Esophagus squamous epithelium (tissue), 5 donors: ENCODE results near the gene ARHGEF12. TPM values are rescaled to one million over a fixed set of nuclear protein-coding genes. Genes with fewer than 3 reads are reported as not detected.

Experiments used
- DNase-seq: peaks from one replicate; lab custom pipeline; 2025; lab: John Stamatoyannopoulos, UW
- H3K27ac ChIP-seq, 4 donors: fragments of 200-600 bp; sonication (generic); one replicate each; pipeline ENCODE4 v1.5.1; 2016 to 2019; ENCODE audit warnings: mild to moderate bottlenecking in 1 of 4
- H3K27me3 ChIP-seq, 4 donors: fragments of 200-600 bp; sonication (generic); 1 replicate in 3 of 4; 2 replicates in 1 of 4; pipeline versions ENCODE4 v1.5.1 to v1.6.0; 2017 to 2021; ENCODE audit warnings: antibody characterized with exemption in 1 of 4
- H3K36me3 ChIP-seq, 3 donors: fragments of 200-600 bp; sonication (generic); one replicate each; pipeline ENCODE4 v1.5.1; 2016 to 2019
- H3K4me1 ChIP-seq, 3 donors: fragments of 200-600 bp; sonication (generic); one replicate each; pipeline ENCODE4 v1.5.1; 2017 to 2019
- H3K4me3 ChIP-seq, 4 donors: fragments of 200-600 bp; sonication (generic); 1 replicate in 3 of 4; 2 replicates in 1 of 4; pipeline ENCODE4 v1.5.1; 2016 to 2019; ENCODE audit warnings: mild to moderate bottlenecking in 2 of 4, moderate library complexity in 1 of 4
- H3K9me3 ChIP-seq, 3 donors: fragments of 200-600 bp; sonication (generic); one replicate each; pipeline ENCODE4 v1.5.1; 2016 to 2019
- CTCF ChIP-seq, 6 experiments: fragments of 450-650 bp in 4 of 6; fragments of 200-600 bp in 2 of 6; sonication (generic) in 2 of 6; IDR thresholded peaks; one replicate each; pipeline ENCODE4 v1.5.1; 2016 to 2019; ENCODE audit warnings: antibody characterized with exemption in 6 of 6, mild to moderate bottlenecking in 4 of 6, moderate library complexity in 4 of 6
- POLR2A ChIP-seq, 4 donors: fragments of 450-650 bp; IDR thresholded peaks; one replicate each; pipeline ENCODE4 v1.6.1; 2017; ENCODE audit warnings: antibody characterized with exemption in 4 of 4, mild to moderate bottlenecking in 4 of 4, moderate library complexity in 3 of 4
- WGBS, 2 donors: methylation state at CpG; one replicate each; pipeline ENCODE4 v1.1.5; 2018; 5-methylcytosine and 5-hydroxymethylcytosine counted together
- intact Hi-C: fragments of 100-400 bp; cut with DNase I; formaldehyde crosslinking; loops from one replicate; pipeline ENCODE4 v1.15.0; 2022
- total RNA-seq, 4 donors: library from RNA; depleted of rRNA; stranded (reverse); fragments of >200 nt; gene quantifications; one replicate each; pipeline ENCODE4 v1.1.0, GENCODE V29; 2016
- donor health status: DM: yes; HTN: yes; CAD: no.

The ARHGEF12 gene
- total RNA-seq, 4 donors from 2014 or later: 57.4 to 106 (median 70.7) TPM

- Histone ChIP-seq H3K4me3 (no peak overlapping the region), H3K36me3 (peaks cover 4 to 100% (median 20%) of the 10 kb centered on the region in 3 donors), H3K27me3 (no peaks in the 10 kb centered on the region), H3K4me1 (no peaks in the 10 kb centered on the region), H3K9me3 (no peaks in the 10 kb centered on the region), H3K27ac (no peak overlapping the region)
- TF ChIP-seq CTCF (IDR thresholded peaks at IDR 0.05) (no peak), POLR2A (IDR thresholded peaks at IDR 0.05) (no peak)
- no peak for DNase-seq
- intact Hi-C loops: no loop called here
Observed at GRCh38 chr11:120455487-120455886, 119.3 kb downstream of the ARHGEF12 start.

GRCh38 chr11:120457996-120458395 lies 121.8 kb downstream of the ARHGEF12 start:
- Histone ChIP-seq H3K27ac (no peak overlapping the region), H3K4me3 (no peak overlapping the region), H3K36me3 (peaks cover 7 to 100% (median 10%) of the 10 kb centered on the region in 3 donors), H3K27me3 (no peaks in the 10 kb centered on the region), H3K4me1 (no peaks in the 10 kb centered on the region), H3K9me3 (no peaks in the 10 kb centered on the region)
- no peak for DNase-seq
- no peak for TF ChIP-seq POLR2A (IDR thresholded peaks at IDR 0.05)
- TF ChIP-seq CTCF (IDR thresholded peaks at IDR 0.05): no peak
- intact Hi-C loops: no loop called here
- WGBS, 2 donors: 38 to 57% methylated on average over 1 of the region's 1 CpG

GRCh38 chr11:120462825-120463224 lies 126.6 kb downstream of the ARHGEF12 start:
- Histone ChIP-seq H3K36me3 (peaks cover 7 to 100% (median 18%) of the 10 kb centered on the region in 3 donors), H3K27me3 (no peaks in the 10 kb centered on the region), H3K4me1 (no peaks in the 10 kb centered on the region), H3K9me3 (no peaks in the 10 kb centered on the region), H3K4me3 (no peak overlapping the region), H3K27ac (no peak overlapping the region)
- WGBS, 2 donors: 92% methylated on average over 2 of the region's 2 CpGs
- no peak for DNase-seq
- TF ChIP-seq CTCF (IDR thresholded peaks at IDR 0.05) (no peak), POLR2A (IDR thresholded peaks at IDR 0.05) (no peak)
- intact Hi-C loops: no loop called here

- Histone ChIP-seq H3K4me1 (no peaks in the 10 kb centered on the region), H3K9me3 (no peaks in the 10 kb centered on the region), H3K4me3 (no peak overlapping the region), H3K27me3 (no peaks in the 10 kb centered on the region), H3K27ac (no peak overlapping the region), H3K36me3 (peaks cover 23 to 100% (median 30%) of the 10 kb centered on the region in 3 donors)
- WGBS, 2 donors: 90 to 91% methylated on average over 6 of the region's 6 CpGs
- intact Hi-C loops: no loop called here
- no peak for DNase-seq
- no peak for TF ChIP-seq CTCF (IDR thresholded peaks at IDR 0.05)
- TF ChIP-seq POLR2A (IDR thresholded peaks at IDR 0.05): no peak
Observed at GRCh38 chr11:120465921-120466534, 129.8 kb downstream of the ARHGEF12 start.

GRCh38 chr11:120467627-120468026 lies 131.4 kb downstream of the ARHGEF12 start:
- no peak for TF ChIP-seq POLR2A (IDR thresholded peaks at IDR 0.05)
- TF ChIP-seq CTCF (IDR thresholded peaks at IDR 0.05): no peak
- 90 to 91% methylated on average over 6 of the region's 6 CpGs for WGBS, 2 donors
- Histone ChIP-seq H3K27me3 (no peaks in the 10 kb centered on the region), H3K4me1 (no peaks in the 10 kb centered on the region), H3K4me3 (no peak overlapping the region), H3K36me3 (peaks cover 16 to 100% (median 30%) of the 10 kb centered on the region in 3 donors), H3K9me3 (no peaks in the 10 kb centered on the region), H3K27ac (no peak overlapping the region)
- no peak for DNase-seq
- intact Hi-C loops: no loop called here
